ENCODE measurements around the gene OARD1. TPM values are rescaled to one million over a fixed set of nuclear protein-coding genes. Genes with fewer than 3 reads are reported as not detected.

Gene OARD1
- total RNA-seq, 1 experiment from 2014 or later = 12.9 TPM

DNA sequence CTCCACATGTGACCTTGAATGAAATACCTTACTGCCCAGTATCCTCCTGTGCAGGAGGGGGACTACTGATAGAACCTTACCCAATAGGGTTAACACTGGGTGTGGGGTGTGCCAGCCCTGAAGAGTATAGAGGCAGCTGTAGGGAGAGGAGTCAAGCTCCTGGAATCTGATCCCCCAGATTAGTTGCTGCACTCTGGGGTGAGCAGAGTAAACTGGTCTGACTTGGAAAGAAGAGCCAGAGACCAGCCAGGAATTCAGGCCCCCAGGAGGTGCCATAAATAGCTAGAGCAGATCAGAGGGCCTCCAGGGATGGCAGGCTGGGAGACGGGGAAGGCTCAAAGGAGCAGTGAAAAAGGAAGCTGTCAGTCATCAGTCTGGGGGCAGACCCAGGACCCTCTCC is 22.6 kb downstream of the OARD1 start:
- Histone ChIP-seq H3K9me3 (replicated peaks) (no peaks in the 10 kb centered on the region), H3K27me3 (replicated peaks) (no peaks in the 10 kb centered on the region), H3K36me3 (no peaks in the 10 kb centered on the region), H3K27ac (no peak overlapping the region), H3K4me1 (replicated peaks) (no peaks in the 10 kb centered on the region), H3K4me3 (no peak overlapping the region)
- DNase-seq (ENCODE audit: low read depth in 1 of 2, low spot score in 2 of 2) = no peak

DNA sequence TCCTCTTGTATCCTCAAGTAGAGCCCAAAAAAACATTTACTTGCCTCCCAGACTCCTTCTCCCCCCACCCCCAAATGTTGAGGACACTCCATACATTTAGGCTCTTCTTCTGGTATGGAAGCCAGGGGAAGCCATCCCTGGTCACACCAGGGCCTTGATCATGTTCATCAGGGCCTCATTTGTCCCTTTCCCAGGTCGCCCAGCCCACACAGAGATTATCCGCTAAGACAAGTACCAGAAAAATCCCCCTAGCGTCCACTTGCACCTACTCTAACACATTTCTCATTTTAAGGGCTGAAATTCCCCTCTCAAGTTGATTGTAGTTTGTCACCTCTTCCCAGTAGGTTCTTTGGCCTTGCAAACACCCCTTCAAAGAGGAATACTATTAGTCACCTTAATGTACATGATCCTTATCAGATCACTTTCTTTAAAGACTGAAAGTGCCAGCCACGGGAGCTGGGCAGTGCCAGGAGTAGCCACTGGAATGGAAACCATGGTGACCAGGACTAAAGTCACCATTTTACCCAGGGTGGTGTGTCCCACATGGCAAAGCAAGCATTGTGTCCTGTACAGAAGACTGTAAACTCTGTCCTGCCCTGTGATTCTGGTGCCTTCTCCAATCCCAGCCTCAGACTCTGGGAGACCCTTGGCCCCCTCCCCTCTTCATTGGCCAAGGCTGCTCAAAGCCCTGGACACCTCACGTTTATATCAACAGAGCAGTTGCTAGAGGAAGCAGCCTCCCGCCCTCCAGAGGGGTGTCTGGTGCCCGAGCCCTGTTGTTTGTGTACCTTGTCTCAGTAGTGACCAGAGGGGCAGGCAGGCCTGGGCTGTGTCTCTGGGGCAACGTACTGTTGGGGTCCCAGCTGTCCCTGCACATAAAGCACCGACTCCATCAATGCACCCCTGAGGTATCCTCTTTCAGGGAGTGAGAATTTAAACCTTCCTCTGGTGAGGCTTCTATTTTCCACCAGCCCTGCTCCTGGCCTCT is 24.1 kb downstream of the OARD1 start:
- DNase-seq (ENCODE audit: low read depth in 1 of 2, low spot score in 2 of 2) = no peak
- H3K36me3 ChIP-seq = no peaks in the 10 kb centered on the region
- no peak overlapping the region for H3K4me3 ChIP-seq
- no peak overlapping the region for H3K27ac ChIP-seq
- no peaks in the 10 kb centered on the region for H3K27me3 ChIP-seq (replicated peaks)
- no peaks in the 10 kb centered on the region for H3K4me1 ChIP-seq (replicated peaks)
- no peaks in the 10 kb centered on the region for H3K9me3 ChIP-seq (replicated peaks)

DNA sequence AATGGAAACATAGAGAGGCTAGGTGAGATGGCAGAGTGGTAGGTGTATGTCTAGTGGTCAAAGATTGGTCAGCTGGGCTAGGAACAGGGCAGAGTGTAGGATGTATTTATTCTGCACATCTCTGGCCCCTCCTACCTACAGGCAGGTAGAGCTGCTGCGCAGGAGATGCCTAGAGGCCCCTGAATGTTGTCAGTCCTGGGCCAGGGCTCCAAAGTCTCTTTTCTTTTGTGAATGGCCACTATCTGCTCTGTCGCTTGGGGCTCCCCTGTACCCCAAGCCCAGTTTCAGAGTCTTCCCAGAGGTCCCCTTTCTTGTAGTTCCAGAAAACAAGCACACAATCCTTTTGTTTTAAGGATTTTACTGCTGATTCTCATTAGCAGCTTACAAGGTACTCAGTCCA is 24.9 kb downstream of the OARD1 start:
- no peak overlapping the region for H3K4me3 ChIP-seq
- no peaks in the 10 kb centered on the region for H3K9me3 ChIP-seq (replicated peaks)
- no peaks in the 10 kb centered on the region for H3K27me3 ChIP-seq (replicated peaks)
- no peaks in the 10 kb centered on the region for H3K4me1 ChIP-seq (replicated peaks)
- no peaks in the 10 kb centered on the region for H3K36me3 ChIP-seq
- no peak for DNase-seq (ENCODE audit: low read depth in 1 of 2, low spot score in 2 of 2)
- no peak overlapping the region for H3K27ac ChIP-seq

DNA sequence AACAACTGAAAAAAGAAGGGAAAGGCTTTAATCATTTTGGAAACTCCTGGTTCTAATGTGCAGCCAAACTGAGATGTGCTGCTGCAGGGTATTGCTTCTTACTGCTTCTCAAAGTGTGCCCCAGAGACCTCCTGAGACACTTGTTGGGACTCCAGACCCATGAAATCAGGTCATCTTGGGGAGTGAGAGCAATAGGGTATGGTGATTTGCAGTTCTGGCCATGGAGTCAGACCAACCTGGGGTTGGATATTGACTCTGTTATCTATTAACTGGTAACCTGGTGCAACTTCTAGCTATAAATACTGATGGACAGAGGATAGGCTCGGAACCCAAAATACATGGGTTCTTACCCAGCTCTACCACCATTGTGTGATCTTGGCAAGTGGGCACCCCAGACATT is 26.1 kb downstream of the OARD1 start:
- no peaks in the 10 kb centered on the region for H3K36me3 ChIP-seq
- DNase-seq (ENCODE audit: low read depth in 1 of 2, low spot score in 2 of 2) = no peak
- H3K27me3 ChIP-seq (replicated peaks) = no peaks in the 10 kb centered on the region
- no peak overlapping the region for H3K27ac ChIP-seq
- no peaks in the 10 kb centered on the region for H3K9me3 ChIP-seq (replicated peaks)
- no peaks in the 10 kb centered on the region for H3K4me1 ChIP-seq (replicated peaks)
- no peak overlapping the region for H3K4me3 ChIP-seq

DNA sequence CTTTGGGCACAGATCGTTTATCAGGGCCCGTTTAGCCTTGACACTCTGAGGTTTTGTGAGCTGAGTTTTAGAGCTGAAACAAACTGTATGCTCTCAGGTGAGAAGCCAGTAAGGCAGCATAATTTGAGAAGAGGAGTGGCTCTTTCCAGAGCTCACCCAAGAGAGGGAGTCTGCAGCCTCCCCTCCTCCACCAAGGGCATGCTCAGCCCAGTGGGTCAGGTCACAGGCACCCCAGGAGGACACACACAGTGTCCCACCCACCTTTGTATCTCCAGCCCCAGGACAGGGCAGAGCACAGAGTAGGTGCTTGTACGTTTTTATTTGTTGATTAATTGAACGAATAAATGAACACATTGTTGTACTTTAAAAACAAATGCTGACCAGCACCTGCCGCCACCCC is 26.5 kb downstream of the OARD1 start:
- Histone ChIP-seq H3K4me3 (no peak overlapping the region), H3K4me1 (replicated peaks) (peaks cover 3% of the 10 kb centered on the region; the same call in 1 of the 2 replicates), H3K27ac (no peak overlapping the region), H3K27me3 (replicated peaks) (no peaks in the 10 kb centered on the region), H3K9me3 (replicated peaks) (no peaks in the 10 kb centered on the region), H3K36me3 (no peaks in the 10 kb centered on the region)
- DNase-seq (ENCODE audit: low read depth in 1 of 2, low spot score in 2 of 2) = no peak

DNA sequence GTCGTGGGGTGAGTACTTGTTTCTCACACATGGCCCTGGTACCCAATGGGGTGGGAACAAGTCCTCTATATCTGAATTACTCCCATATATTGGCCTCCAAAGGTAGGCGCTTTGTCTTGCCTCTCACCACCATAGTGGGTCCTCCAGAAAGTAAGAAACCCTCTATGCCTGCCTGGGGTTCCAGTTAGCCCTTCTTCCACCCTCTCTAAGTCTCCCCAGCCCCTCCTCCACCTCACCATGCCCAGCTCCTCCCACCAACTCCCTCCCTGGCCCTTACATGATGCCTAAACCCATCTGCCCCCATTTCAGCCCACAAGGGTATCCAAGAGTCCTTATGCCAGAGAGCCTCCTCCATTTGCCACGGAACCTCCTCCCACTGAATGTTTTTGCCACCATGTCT is 29.0 kb downstream of the OARD1 start:
- DNase-seq (ENCODE audit: low read depth in 1 of 2, low spot score in 2 of 2) = no peak
- Histone ChIP-seq H3K27me3 (replicated peaks) (no peaks in the 10 kb centered on the region), H3K9me3 (replicated peaks) (no peaks in the 10 kb centered on the region), H3K4me1 (replicated peaks) (peaks cover 5% of the 10 kb centered on the region; the same call in 1 of the 2 replicates), H3K27ac (no peak overlapping the region), H3K4me3 (no peak overlapping the region), H3K36me3 (no peaks in the 10 kb centered on the region)

DNA sequence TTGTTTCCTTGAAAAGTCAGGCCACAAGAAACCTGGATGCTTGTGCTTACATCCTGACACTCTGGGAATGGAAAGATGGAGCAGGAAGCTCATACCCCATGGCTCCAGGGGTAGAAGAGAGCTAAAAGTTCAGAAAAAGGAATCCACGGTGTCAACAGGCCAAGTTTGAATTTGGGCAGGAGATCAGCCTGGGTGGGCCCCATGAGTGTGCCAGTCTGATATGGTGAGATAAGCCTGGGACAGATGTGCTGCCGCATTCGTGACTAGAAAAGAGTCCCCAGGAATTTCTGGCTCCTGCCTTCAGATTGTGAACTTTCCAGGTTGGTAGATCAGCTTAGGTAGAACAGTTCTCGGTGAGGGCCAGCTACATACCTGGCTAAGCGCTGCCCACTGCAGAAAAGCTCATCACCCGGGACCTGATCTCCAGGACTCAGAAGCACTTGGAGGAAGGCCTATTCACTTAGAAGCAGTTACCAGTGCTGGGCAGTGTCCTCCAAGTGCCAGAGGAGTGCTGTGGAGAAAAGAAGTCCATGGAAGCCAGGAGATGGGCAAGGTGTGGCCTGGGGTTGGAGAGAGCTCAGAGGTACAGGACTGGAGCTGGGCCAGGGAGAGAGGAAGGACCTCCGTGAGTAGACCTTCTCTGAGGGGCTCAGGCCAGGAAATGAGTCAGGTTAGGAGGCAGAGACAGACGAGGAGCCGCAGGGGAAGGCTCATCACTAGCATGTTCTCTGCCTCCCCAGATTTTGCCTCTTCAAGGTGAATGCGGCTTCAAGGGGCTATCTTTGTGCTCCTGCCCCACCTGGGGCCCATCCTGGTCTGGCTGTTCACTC is 29.7 kb downstream of the OARD1 start, which contains the start of gene TSPO2:
TSS of gene TSPO2 (plus strand) at position 242 of the 830 bp plus-strand sequence. CDS start at position 761, 519 bp downstream.
- H3K27ac ChIP-seq = no peak within 1 kb of the TSS
- no peaks in the 10 kb centered on the region for H3K36me3 ChIP-seq
- H3K4me3 ChIP-seq = no peak within 1 kb of the TSS
- H3K9me3 ChIP-seq (replicated peaks) = no peaks in the 10 kb centered on the region
- no peak for DNase-seq (ENCODE audit: low read depth in 1 of 2, low spot score in 2 of 2)
- H3K27me3 ChIP-seq (replicated peaks) = no peaks in the 10 kb centered on the region
- peaks cover 5% of the 10 kb centered on the region; the same call in 1 of the 2 replicates for H3K4me1 ChIP-seq (replicated peaks)

DNA sequence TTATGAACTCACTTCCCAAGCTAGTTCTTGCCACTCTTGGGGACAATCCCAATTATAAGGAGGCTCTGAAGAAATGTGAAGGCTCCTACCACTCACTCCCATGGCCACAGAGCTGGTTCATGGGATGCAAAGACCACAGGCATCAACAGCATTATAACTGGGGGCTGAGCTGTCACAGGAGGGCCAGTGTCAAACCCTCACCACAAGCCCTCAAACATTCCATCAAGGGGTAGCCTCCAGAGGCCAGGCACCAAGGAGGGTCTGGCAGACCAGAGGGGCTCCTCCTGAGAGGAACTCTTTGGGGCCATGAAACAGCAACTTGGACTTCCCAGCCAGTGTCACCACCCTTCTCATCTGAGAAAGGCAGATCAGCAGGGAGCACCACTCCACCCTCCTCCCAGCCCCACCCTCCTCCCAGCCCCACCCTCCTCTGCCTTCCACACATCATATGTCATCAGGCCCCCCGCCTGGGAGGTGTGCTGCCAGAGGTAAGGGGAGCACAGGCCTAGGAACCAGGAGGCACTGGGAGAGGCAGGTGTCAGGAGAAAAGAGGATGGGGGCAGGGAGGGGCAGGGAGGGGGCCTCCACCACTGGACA is 31.1 kb downstream of the OARD1 start:
- no peaks in the 10 kb centered on the region for H3K27me3 ChIP-seq (replicated peaks)
- DNase-seq (ENCODE audit: low read depth in 1 of 2, low spot score in 2 of 2) = no peak
- H3K4me1 ChIP-seq (replicated peaks) = peaks cover 5% of the 10 kb centered on the region; the same call in 1 of the 2 replicates
- no peak overlapping the region for H3K4me3 ChIP-seq
- no peaks in the 10 kb centered on the region for H3K36me3 ChIP-seq
- H3K9me3 ChIP-seq (replicated peaks) = no peaks in the 10 kb centered on the region
- H3K27ac ChIP-seq = no peak overlapping the region

DNA sequence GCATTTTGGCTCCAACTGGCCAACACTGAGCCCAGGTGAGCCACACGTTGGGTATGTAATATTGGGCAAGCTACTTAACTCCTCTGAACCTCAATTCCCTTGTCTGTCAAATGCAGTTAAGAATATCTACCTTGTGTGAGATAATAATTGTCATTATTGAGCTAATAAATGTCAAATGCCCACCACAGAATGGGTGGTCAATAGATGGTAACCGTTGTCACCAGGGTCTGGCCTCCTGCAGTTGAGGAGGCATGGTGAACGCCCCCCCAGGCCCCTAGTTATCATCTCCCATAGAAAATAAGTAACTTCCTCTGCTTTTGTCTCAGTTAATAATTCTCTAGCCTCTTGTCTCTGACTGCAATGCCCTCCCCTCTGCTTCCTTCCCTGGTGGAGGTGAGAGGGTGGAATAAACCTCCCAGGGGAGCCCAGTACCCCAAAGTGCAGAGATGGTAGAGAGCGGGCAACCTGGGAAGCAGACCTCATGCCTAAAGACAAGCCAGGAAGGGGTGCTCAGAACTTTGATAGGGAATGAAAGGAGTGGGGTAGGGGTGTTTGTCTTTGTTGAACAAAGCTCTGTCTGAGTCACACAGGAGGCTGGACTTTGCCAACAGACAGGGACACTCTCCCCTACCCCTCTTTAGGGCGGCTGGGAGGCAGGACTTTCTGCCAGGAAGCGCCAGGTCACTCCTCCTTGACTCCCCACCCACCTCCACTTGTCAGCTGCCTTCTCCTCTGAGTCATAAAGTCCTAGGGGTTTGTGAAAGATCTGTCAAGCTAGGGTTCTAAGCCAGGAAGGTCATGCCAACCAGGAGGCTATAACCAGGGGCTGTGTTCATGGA is 31.8 kb downstream of the OARD1 start:
- H3K27me3 ChIP-seq (replicated peaks) = no peaks in the 10 kb centered on the region
- no peaks in the 10 kb centered on the region for H3K36me3 ChIP-seq
- H3K27ac ChIP-seq = no peak overlapping the region
- H3K9me3 ChIP-seq (replicated peaks) = no peaks in the 10 kb centered on the region
- DNase-seq (ENCODE audit: low read depth in 1 of 2, low spot score in 2 of 2) = no peak
- H3K4me1 ChIP-seq (replicated peaks) = peaks cover 5% of the 10 kb centered on the region; the same call in 1 of the 2 replicates
- H3K4me3 ChIP-seq = no peak overlapping the region

DNA sequence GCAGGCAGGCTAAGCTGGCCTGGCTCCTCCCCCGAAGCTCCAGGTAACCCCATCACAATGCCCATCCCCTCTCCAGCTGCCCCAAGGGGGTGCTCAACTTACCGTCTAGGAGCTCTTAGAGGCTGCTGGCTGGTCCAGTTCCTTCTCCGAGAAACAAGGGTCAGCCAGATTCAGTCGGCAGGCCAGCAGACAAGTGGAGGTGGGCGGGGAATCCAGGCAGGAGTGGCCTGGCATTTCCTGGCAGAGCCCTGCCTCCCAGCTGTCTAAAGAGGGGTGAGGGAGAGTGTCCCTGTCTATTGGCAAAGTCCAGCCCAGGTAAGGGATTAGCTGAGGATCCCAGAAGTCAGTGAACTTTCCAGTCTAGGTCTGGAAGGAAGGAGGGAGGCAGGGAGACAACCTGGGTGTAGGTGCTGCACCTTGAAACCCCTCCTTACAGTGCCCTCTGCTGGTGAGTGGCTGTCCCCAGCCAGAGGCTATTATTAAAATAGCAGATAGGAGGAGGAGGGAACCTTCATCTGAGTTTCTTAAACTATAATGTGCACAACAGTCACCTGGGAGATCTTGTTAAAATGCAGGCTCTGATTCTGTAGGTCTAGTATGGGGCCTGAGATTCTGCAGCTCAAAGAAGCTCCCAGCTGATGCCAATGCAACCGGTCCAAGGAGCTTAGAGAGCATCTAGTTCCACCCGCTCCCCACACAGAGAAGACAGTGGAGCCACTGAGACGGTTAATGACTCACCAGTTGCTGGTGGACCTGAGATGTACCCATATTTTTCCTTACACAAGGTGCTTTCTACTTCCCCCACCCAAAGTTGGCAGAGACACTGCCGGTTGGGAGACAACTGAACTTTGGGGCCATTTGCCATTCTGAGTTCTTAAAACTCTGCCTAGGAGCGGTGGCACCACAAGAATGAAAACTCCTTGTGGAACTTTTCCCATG is 32.8 kb downstream of the OARD1 start, which contains the start of gene UNC5CL:
TSS of gene UNC5CL (minus strand) at position 162 of the 939 bp plus-strand sequence. CDS start 4,147 bp downstream, outside the sequence.
- no peak within 1 kb of the TSS for H3K4me3 ChIP-seq
- DNase-seq (ENCODE audit: low read depth in 1 of 2, low spot score in 2 of 2) = peak in 1 of 2 experiments; percentile 35
- no peaks in the 10 kb centered on the region for H3K27me3 ChIP-seq (replicated peaks)
- peaks cover 5% of the 10 kb centered on the region; the same call in 1 of the 2 replicates for H3K4me1 ChIP-seq (replicated peaks)
- H3K36me3 ChIP-seq = no peaks in the 10 kb centered on the region
- no peak within 1 kb of the TSS for H3K27ac ChIP-seq
- no peaks in the 10 kb centered on the region for H3K9me3 ChIP-seq (replicated peaks)

DNA sequence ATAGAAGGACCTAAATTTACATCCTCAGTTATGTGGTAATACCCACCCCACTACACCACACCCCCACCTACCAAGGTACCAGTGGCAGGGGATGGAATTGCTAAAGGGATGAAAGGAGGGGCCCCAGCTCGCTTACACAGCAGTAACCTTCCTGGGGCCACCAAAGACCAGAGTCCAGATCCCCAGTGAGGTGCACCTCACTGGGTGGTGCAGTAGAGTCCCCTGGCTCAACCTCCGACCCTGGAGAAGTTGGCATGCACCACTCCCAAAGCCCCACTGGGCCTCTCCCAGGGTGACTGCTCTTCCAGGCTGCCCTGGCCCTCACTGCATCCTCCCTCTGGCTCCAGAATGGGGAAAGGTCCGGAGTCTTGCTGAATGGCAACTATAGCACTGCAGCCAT is 34.0 kb downstream of the OARD1 start:
- Histone ChIP-seq H3K36me3 (no peaks in the 10 kb centered on the region), H3K4me1 (replicated peaks) (peaks cover 5% of the 10 kb centered on the region; the same call in 1 of the 2 replicates), H3K9me3 (replicated peaks) (no peaks in the 10 kb centered on the region), H3K4me3 (no peak overlapping the region), H3K27me3 (replicated peaks) (no peaks in the 10 kb centered on the region), H3K27ac (no peak overlapping the region)
- DNase-seq (ENCODE audit: low read depth in 1 of 2, low spot score in 2 of 2) = no peak

Data from SJSA1 (cell line).